MV-4-11 (cell line): Measurements from ENCODE around the gene SLC7A4.
"Not testable (repeated sequence)": the region's sequence is repeated elsewhere in the genome, so short reads cannot be mapped to it uniquely, and the experiment has no call there.

ENCODE experiments used
- DNase-seq: peaks from one replicate; lab custom pipeline; 2025; lab: John Stamatoyannopoulos, UW

The SLC7A4 gene, protein sequence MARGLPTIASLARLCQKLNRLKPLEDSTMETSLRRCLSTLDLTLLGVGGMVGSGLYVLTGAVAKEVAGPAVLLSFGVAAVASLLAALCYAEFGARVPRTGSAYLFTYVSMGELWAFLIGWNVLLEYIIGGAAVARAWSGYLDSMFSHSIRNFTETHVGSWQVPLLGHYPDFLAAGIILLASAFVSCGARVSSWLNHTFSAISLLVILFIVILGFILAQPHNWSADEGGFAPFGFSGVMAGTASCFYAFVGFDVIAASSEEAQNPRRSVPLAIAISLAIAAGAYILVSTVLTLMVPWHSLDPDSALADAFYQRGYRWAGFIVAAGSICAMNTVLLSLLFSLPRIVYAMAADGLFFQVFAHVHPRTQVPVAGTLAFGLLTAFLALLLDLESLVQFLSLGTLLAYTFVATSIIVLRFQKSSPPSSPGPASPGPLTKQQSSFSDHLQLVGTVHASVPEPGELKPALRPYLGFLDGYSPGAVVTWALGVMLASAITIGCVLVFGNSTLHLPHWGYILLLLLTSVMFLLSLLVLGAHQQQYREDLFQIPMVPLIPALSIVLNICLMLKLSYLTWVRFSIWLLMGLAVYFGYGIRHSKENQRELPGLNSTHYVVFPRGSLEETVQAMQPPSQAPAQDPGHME

GRCh38 chr22:21032037-21032867, at the start of gene SLC7A4:
SLC7A4 (minus strand) TSS chr22:21032561; CDS start chr22:21031812, 749 bp downstream.
- DNase-seq = no peak

GRCh38 chr22:21080435-21081137, 48.2 kb upstream of the SLC7A4 start:
- DNase-seq = no peak

GRCh38 chr22:21079493-21079892, 47.1 kb upstream of the SLC7A4 start:
- no peak for DNase-seq

GRCh38 chr22:21078916-21079315, 46.6 kb upstream of the SLC7A4 start:
- no peak for DNase-seq

DNA sequence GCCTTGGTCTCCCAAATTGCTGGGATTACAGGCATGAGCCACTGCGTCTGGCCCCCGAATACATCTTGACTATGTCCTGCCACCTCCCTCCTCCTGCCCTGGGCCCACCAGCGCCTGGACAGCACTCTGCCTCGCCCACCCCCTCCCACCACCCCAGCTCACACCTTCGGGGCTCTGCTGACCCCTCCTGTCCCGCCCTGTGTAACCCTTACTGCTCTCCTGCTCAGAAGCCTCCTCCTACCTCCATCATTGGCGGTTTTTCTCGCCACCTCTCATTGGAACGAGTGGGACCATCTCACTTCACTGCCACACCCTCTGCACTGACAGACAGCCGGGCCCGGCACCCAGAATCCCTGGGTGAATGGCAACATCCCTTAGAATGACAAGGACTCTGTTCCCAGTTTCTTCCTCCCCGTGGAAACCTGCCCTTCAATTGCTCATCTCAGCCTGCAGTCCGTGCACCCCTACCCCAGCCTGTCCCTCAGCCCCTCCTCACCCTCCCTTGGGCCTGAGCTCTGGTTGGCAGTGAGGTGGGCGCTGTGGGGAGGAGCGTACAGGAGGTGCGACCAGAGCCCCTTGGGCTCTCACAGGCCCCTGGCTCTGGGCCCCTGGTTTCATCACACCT, 45.6 kb upstream of the SLC7A4 start:
- DNase-seq = no peak

DNA sequence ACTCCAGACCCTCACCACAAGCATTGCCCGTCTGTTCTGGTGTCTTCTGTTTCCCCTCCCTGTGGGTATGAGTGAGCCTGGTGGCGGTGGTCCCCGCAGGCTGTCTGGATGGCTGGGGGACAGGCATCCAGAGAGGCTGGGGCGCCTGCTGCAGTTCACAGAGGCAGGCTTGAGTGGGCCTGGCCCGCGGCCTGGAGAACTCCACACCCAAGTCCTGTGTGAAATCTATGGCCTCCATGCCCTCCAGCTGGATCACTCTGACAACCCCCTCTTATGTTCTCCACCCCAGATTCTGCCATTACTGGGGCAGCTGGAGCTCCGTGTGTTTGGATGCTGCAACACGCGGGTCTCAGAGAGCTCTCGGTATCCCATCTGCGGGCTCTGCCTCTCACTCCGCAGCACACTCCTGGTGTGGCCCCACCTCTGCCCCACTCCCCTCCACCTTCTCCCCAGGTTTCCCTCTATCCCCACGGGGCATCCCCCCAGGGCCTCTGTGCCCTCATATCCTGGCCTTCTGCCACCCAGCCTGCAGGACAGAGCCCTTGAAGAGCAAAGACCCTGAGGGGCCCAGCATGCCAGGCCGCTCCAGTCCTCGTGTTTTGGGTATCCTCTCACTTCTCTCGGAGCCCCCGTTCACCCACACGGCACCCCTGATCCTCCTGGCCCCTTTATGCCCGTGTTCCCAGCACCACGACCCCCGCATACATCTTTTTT, 44.7 kb upstream of the SLC7A4 start:
- no peak for DNase-seq

DNA sequence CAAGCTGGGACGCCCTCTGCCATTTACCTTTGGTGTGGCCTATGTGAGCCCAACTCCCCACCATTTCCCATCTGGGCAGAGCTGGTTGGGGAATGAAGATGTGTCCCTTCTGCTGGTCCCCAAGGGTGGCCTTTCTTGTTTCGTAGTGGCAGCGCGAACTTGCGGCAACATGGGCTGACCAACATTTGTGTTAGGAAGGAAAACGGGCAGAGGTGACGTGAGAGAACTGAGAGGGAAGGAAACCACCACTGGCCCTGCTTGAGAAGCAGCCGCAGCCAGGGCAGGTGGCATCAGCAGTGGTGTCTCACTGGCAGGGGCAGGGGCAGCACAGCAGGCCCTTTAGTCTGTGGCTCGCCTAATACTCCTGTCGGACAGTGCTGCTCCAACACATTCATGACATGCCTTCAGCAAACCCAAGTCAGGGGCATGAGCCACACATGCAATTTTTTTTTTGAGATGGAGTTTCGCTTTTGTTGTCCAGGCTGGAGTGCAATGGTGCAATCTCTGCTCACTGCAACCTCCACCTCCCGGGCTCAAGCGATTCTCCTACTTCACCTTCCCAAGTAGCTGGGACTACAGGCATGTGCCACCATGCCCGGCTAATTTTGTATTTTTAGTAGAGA, 43.3 kb upstream of the SLC7A4 start:
- no peak for DNase-seq

DNA sequence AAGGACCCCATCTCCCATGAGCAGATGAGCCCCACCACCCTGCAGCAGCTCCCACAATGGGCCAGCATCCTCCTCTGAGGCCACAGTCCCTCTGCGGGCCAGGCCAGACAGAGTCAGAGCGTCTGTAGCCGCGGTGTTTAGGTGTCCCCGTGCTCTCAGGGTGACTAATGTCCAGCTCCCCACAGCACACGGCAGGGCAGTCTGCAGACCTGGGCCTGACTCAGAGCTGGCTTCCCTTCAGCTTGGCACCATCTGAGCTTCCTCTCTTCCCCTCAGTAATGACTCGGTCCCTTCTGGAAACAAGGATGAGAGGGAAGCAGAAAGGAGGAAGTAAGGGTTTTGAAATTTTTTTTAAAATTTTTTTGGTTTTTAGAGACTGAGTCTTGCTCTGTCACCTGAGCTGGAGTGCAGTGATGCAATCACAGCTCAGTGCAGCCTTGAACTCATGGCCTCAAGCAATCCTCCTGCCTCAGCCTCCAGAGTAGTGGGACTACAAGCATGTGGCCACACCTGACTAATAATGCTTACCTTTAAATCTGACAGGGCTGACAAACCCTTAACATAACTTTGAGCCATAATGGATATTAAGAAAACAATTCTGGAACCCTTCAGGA, 41.8 kb upstream of the SLC7A4 start:
- DNase-seq = peak; percentile 80

- DNase-seq = no peak
Measured at GRCh38 chr22:21073482-21073881, 41.1 kb upstream of the SLC7A4 start.

GRCh38 chr22:21073023-21073422, 40.7 kb upstream of the SLC7A4 start:
- no peak for DNase-seq

DNA sequence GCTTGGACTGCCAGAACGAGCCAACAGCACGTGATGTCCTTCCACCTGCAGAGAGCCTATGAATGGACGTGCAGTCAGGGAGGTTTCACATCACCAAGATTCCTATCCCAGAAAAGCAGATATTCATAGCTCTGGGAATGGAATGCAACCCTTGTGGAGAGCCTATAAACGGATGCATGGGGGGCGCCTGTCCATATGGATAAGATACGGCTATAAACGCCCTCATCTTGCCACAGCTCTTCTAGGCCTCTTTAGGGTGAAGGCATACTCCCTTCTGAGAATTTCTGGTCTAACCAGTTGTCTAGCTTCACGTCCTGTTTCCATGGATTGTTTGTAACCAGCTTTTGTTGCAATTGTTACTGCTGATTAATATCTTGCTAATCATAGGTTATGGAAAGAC, 39.4 kb upstream of the SLC7A4 start:
- DNase-seq = not testable (repeated sequence)

DNA sequence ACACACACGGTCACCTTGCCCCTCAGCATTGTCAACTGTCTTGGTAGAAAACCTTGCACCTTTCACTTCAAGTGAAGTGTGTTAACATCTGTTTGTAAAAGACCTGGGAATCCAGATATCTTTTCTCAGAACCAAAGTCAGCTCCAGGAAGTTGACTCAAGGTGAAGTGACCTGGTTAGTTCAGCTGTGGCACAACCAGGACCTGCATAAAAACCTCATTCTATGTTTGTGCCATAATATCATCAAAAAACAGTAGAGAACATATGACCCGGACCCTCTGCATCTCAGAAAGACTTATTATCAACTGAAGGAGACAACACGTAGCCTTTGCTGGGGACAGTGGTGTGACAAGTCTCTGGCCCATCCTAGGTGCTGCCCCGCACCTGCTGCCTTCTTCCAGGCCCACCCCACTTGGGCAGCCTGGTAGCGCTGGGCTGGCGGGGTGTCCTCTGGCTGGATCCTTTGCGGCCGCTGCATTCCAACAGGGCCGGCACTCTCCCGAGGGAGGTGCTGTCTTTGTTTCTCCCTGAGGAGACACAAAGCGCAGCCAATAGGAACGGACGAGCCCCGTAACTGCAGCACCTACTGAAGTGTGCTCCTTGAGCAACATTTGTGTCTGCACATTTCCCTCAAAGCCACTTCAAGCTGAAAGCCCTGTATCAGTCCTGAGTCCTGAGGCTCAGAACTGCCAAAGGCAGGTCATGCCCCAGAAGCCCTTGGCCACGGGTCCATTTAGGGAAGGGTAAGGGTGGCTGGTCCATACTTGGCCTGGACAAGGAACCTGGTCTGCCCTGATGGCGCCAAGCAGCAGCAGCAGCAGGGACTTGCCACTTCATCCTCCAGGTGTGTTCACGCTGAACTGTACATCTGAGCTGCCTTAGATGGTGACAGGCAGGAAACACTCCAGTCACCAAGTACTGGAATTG, 38.6 kb upstream of the SLC7A4 start:
- DNase-seq = no peak

- DNase-seq = no peak
Measured at GRCh38 chr22:21069375-21069774, 37.0 kb upstream of the SLC7A4 start.

DNA sequence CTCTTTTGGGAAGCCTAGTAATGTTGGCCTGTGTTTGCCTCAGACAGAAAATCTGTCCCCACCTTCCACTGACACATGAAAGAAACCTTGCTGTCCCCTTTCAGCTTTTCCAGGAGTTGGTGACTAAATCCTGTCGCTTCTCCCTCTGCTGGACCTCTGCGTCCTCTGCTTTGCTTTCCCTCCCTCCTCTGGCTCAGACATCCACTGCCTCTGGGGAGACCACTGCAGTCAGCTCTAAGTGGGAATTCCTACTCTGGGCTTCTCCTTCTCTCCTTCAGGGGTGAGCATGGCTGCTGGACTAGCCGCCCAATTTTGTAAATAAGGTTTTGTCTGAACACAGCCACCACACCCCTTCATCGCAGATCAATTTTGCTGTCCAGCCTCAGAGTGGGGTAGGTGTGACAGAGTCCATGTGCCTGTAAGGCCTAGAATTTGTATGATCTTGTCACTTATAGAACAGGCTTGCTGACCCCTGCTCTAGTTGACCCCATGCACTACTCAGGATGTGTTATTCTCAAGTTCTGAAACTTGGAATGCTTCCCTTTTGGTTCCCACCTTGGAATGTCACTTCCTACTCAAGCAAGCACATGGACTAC, 36.4 kb upstream of the SLC7A4 start:
- DNase-seq = no peak

DNA sequence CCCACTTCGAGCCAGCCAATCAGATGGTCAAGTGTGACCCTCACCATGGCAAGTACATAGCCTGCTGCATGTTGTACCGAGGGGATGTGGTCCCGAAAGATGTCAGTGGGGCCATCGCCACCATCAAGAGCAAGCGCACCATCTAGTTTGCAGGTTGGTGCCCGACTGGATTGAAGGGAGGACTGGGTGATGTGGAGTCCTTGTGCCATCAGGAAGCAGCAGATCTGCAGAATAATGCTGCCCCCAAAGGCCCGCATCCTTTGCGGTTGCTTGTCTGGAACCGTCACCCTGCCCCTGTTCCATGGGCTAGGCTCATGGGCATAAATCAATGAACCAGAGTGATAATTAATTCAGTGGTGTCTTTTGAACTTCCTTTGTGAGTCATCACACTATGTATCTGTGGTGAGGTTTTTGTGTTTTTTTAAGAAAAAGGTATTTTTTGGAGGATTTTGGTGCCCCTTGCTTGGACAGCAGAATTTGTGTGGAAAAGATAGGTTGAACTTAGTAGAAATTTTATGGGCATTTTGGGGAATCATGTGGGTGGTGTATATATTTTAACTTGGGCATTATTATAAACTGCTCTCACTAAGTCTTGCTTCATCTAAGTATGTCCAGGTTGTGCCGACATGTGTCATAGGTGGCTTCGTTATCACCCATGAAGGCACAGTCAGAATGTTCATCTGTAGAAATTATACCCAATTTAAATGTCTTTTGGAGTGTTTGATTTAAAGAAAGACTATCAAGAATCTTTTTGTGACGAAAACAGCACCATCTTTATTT, 35.7 kb upstream of the SLC7A4 start:
- DNase-seq = no peak

- DNase-seq = no peak
Measured at GRCh38 chr22:21067075-21067900, 34.9 kb upstream of the SLC7A4 start.
